ENCODE results near the gene TNNT1.

TNNT1 gene

DNA sequence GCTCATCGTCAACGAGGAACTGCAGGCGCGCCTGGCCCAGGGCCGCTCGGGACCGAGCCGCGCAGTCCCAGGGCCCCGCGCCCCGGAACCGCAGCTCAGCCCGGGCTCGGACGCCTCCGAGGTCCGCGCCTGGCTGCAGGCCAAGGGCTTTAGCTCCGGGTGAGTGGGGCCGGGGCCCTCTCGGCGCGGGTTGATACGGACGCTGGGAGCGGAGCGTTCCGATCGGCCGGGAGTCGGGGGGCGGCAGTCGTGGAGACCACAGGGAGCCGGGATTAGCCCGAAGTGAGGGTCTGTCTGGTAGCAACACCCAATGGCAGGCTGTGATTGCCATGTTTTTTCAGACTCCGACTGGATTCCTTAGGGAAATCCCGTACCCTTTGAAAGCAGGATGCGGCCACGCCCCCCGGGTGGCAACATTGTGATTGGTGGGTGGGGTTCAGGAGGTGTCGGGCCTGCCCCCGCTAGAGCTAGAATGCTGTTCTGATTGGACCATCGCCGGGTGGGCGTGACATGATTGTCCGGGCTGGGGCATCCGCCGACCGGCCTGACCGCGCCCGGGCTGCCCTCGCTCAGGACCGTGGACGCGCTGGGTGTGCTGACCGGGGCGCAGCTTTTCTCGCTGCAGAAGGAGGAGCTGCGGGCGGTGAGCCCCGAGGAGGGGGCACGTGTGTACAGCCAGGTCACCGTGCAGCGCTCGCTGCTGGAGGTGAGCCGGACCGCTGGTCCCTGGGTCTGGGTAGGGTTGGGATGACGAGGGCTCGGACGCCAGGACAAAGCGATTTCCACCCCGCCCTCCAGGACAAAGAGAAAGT lies 62.1 kb downstream of the TNNT1 start:
- DNase-seq = peak; percentile 68 to 76

DNA sequence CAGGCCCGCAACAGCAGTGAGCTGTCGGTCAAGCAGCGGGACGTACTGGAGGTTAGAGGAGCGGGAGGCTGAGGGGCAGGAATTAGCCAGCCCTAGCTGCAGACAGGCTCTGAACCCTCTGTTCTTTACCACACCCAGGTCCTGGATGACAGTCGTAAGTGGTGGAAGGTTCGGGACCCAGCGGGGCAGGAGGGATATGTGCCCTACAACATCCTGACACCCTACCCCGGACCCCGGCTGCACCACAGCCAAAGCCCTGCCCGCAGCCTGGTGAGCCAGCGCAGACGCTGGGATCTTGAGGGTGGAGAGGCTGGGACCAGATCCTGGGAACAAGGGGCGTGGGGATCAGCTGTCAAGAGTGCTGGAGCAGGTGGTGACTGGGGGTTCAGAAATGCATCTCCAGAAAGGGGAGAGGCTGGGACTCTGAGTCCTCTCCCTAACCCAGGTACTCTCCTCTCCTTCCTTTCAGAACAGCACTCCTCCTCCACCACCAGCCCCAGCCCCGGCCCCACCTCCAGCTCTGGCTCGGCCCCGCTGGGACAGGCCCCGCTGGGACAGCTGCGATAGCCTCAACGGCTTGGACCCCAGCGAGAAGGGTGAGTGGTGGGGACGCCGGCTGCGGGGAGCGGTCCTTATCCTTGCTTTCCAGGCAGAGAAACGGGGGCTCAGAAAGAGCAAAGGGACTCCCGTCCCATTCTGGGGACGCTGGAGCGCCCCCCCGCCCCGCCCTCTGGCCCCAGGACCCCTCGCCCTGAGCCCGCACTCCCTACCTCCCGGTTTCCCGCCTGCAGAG lies 62.9 kb downstream of the TNNT1 start:
- DNase-seq = no peak

DNA sequence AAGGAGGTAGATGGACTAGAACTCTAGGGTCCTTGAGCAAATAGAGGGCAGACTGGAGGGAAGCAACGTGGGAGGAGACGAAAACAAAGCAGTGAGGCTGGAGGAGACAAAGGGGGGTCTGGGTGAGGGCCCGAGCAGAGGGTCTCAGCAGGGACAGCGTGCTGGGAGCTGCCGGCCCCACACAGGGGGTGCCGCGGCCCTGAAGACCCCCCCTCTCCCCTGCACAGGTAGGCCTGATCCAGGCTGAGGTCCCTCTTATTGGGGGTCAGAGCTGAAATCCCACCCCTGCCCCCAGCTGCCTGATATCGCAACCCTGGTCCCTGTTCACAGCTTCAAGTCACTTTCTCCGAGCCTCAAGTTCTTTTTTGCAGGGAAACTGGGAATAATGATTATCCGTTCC lies 64.6 kb downstream of the TNNT1 start:
- DNase-seq = no peak

DNA sequence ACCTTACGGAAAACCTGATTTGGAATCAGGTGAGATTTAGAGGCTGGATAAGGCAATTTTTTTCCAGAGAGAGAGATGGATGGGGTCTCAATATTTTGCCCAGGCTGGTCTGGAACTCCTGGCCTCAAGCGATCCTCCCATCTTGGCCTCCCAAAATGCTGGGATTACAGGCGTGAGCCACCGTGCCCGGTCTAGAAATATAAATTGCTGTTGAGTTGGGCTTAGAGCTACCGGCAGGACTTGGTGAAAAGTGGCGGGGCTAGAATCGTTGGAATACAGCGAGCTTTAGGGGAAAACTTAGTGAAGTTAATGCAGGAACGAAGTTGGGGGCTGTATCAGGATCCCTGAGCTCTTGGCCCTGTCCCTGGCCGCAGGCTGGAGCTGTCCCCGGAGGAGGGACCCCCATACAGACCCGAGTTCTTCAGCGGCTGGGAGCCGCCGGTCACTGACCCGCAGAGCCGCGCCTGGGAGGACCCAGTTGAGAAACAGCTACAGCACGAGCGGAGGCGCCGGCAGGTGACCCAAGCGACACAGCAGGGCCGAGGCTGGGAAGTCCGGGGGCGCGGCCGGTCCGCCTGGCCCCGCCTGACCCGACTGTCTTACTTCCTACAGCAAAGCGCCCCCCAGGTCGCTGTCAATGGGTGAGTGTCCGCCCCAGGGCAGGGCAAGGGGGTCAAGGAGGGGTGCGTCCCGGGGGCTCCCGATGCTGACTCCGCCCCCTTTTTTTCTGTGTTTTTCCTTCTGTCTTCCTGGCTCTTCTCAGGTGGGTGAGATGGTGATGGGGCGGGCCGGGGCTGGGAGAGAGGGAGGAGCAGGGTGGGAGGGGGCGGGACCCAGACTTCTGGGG lies 65.8 kb downstream of the TNNT1 start:
- DNase-seq = no peak
